OCI-LY3 (cell line): ENCODE measurements around the gene EPHB2.

Experiments used
- EZH2phosphoT487 ChIP-seq: fragments of 200-600 bp; shearing (Covaris generic); IDR thresholded peaks from 2 replicates; pipeline ENCODE4 v1.6.1; 2018; ENCODE audit warnings: antibody characterized with exemption, mixed run types, low read depth
- TF ChIP-seq, protein P1 (sequence below): fragments of 200-600, 300-600 bp; sonication (generic); IDR thresholded peaks from 2 replicates; pipeline ENCODE4 v1.5.1; 2014; ENCODE audit warnings: antibody characterized with exemption, low read length, low read depth

DNA sequence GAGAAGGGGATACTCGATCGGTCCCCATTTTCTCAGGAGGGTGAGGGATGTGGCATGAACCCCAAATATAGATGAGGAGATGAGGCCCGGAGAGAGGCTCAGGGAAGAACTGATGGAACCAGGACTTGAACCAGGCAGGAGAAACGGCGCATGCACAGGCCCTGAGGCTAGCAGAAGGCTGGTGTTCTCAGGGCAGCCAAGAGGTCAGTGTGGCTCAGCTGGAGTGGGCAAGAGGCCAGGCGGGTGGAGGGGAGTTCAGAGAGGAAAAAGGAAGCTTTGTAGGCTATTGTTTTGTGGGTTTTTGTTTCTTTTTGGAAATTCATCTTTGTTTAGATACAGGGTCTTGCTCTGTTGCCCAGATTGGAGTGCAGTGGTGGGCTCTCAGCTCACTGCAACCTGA is 140.0 kb downstream of the EPHB2 start:
- TF ChIP-seq, protein P1, sequence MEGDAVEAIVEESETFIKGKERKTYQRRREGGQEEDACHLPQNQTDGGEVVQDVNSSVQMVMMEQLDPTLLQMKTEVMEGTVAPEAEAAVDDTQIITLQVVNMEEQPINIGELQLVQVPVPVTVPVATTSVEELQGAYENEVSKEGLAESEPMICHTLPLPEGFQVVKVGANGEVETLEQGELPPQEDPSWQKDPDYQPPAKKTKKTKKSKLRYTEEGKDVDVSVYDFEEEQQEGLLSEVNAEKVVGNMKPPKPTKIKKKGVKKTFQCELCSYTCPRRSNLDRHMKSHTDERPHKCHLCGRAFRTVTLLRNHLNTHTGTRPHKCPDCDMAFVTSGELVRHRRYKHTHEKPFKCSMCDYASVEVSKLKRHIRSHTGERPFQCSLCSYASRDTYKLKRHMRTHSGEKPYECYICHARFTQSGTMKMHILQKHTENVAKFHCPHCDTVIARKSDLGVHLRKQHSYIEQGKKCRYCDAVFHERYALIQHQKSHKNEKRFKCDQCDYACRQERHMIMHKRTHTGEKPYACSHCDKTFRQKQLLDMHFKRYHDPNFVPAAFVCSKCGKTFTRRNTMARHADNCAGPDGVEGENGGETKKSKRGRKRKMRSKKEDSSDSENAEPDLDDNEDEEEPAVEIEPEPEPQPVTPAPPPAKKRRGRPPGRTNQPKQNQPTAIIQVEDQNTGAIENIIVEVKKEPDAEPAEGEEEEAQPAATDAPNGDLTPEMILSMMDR, result no peak
- TF ChIP-seq EZH2phosphoT487, result no peak
